Mesendoderm (in vitro differentiated cells): ENCODE results near the gene PADI3.

Experiments used
- DNase-seq: peaks from one replicate; pipeline ENCODE4 v3.0.0; 2013
- H2AK5ac ChIP-seq: 2 replicates; pipeline ENCODE4 v1.6.1; 2013; ENCODE audit warnings: low read length, inconsistent platforms
- H2BK120ac ChIP-seq: 2 replicates; pipeline ENCODE4 v1.6.1; 2013; ENCODE audit warnings: low read depth, mild to moderate bottlenecking, low read length, moderate library complexity, mixed read lengths
- H2BK15ac ChIP-seq: replicated peaks from 2 replicates; pipeline ENCODE4 v1.6.1; 2013; ENCODE audit warnings: low read depth, mild to moderate bottlenecking, moderate library complexity
- H2BK5ac ChIP-seq: 2 replicates; pipeline ENCODE4 v1.6.1; 2013; ENCODE audit warnings: low read length, inconsistent platforms
- H3K18ac ChIP-seq: 2 replicates; pipeline ENCODE4 v1.6.1; 2013; ENCODE audit warnings: mild to moderate bottlenecking, low read length, mixed read lengths
- H3K23ac ChIP-seq: one replicate; pipeline ENCODE4 v1.6.1; 2013; ENCODE audit warnings: low read length
- H3K27ac ChIP-seq: 2 replicates; pipeline ENCODE4 v1.5.1; 2013; ENCODE audit warnings: low read depth, mild to moderate bottlenecking, inconsistent platforms, low read length, moderate library complexity
- H3K27me3 ChIP-seq: 2 replicates; pipeline ENCODE4 v1.6.1; 2013; ENCODE audit warnings: low read length, control low read depth, mild to moderate bottlenecking, inconsistent platforms; ENCODE audit not compliant: insufficient read depth, poor library complexity
- H3K36me3 ChIP-seq: 2 replicates; pipeline ENCODE4 v1.6.1; 2013; ENCODE audit warnings: low read length, inconsistent platforms; ENCODE audit not compliant: control insufficient read depth, insufficient read depth
- H3K4ac ChIP-seq: one replicate; pipeline ENCODE4 v1.6.1; 2013; ENCODE audit warnings: low read depth, mild to moderate bottlenecking, low read length, moderate library complexity
- H3K4me1 ChIP-seq: 2 replicates; pipeline ENCODE4 v1.6.1; 2013; ENCODE audit warnings: low read depth, low read length, inconsistent platforms; ENCODE audit not compliant: control insufficient read depth
- H3K4me2 ChIP-seq: 2 replicates; pipeline ENCODE4 v1.6.1; 2013; ENCODE audit warnings: low read length
- H3K4me3 ChIP-seq: 2 replicates; pipeline ENCODE4 v1.5.1; 2013; ENCODE audit warnings: mild to moderate bottlenecking, low read length
- H3K56ac ChIP-seq: one replicate; pipeline ENCODE4 v1.6.1; 2013; ENCODE audit warnings: low read length
- H3K79me1 ChIP-seq: 2 replicates; pipeline ENCODE4 v1.6.1; 2013; ENCODE audit warnings: low read length, inconsistent platforms
- H3K79me2 ChIP-seq: 2 replicates; pipeline ENCODE4 v1.6.1; 2013; ENCODE audit warnings: mild to moderate bottlenecking, low read length; ENCODE audit not compliant: control insufficient read depth, insufficient read depth
- H3K9ac ChIP-seq: 2 replicates; pipeline ENCODE4 v1.6.1; 2013; ENCODE audit warnings: low read length, inconsistent platforms
- H4K5ac ChIP-seq: one replicate; pipeline ENCODE4 v1.6.1; 2013; ENCODE audit warnings: low read length
- H4K8ac ChIP-seq: one replicate; pipeline ENCODE4 v1.6.1; 2013; ENCODE audit warnings: low read depth, mild to moderate bottlenecking, control low read depth, low read length, moderate library complexity
- WGBS: extraction: QIAGEN DNeasy Blood & Tissue Kit; methylation state at CpG from one replicate; pipeline ENCODE4 v1.1.7; 2013; ENCODE audit warnings: low lambda C conversion rate, missing lambda C conversion rate; ENCODE audit not compliant: insufficient coverage; ENCODE audit errors: extremely low coverage; 5-methylcytosine and 5-hydroxymethylcytosine counted together

PADI3 gene

GRCh38 chr1:17244821-17245740, 3.8 kb upstream of the PADI3 start:
- Histone ChIP-seq H2BK15ac (no peak overlapping the region), H3K36me3 (no peaks in the 10 kb centered on the region)
- no CpG with 5 or more reads among the region's 14 CpGs for WGBS

DNA sequence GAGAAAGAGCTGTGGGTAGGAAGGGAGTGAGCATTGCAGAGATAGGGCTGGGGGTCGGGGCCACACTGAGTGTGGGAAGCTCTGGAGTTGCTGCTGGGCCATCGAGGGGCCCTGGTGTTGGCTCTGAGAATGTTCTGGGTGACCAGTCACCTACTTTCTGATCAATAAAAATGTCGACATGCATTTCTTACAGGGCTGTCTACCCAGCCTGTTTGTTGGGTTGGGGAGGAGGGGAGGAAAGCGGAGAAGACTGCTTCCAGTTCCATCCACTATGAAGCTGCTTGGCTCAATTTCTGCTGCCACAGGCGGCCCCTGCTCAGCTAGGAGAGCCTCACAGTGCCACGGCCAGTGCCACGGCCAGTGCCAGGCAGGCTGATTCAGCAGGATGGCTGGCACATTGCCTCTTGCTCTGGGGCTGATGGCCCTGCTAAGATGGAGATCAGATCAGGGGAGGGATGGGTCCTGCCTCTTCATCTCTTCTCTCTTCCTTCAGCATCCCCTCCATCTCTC, 3.0 kb upstream of the PADI3 start:
- no peak overlapping the region for H2AK5ac ChIP-seq
- H3K4ac ChIP-seq, result no peak overlapping the region
- H3K9ac ChIP-seq, result no peak overlapping the region
- H3K18ac ChIP-seq, result peak overlapping the region; percentile 34
- no peak overlapping the region for H2BK15ac ChIP-seq
- H3K4me1 ChIP-seq, result no peaks in the 10 kb centered on the region
- no peak overlapping the region for H3K27ac ChIP-seq
- H3K27me3 ChIP-seq, result no peaks in the 10 kb centered on the region
- H3K4me3 ChIP-seq, result no peak overlapping the region
- no peak for DNase-seq
- WGBS, result no CpG with 5 or more reads among the region's 7 CpGs
- no peak overlapping the region for H3K4me2 ChIP-seq
- no peak overlapping the region for H3K56ac ChIP-seq
- H2BK120ac ChIP-seq, result no peak overlapping the region
- no peak overlapping the region for H4K5ac ChIP-seq
- H4K8ac ChIP-seq, result no peak overlapping the region
- H2BK5ac ChIP-seq, result no peak overlapping the region
- H3K79me2 ChIP-seq, result no peaks in the 10 kb centered on the region
- H3K23ac ChIP-seq, result no peak overlapping the region
- H3K36me3 ChIP-seq, result no peaks in the 10 kb centered on the region
- no peaks in the 10 kb centered on the region for H3K79me1 ChIP-seq

More at GRCh38 chr1:17244821-17245740, 3.8 kb upstream of the PADI3 start:
- H2BK120ac ChIP-seq, result no peak overlapping the region
- H3K4me2 ChIP-seq, result no peak overlapping the region
- H3K4me1 ChIP-seq, result no peaks in the 10 kb centered on the region
- peak overlapping the region; percentile 34 for H3K18ac ChIP-seq
- H3K56ac ChIP-seq, result no peak overlapping the region
- no peak overlapping the region for H4K5ac ChIP-seq
- no peaks in the 10 kb centered on the region for H3K79me1 ChIP-seq
- H2BK5ac ChIP-seq, result no peak overlapping the region
- no peak overlapping the region for H3K9ac ChIP-seq
- H3K27me3 ChIP-seq, result no peaks in the 10 kb centered on the region
- H3K4me3 ChIP-seq, result no peak overlapping the region
- no peaks in the 10 kb centered on the region for H3K79me2 ChIP-seq
- no peak overlapping the region for H3K4ac ChIP-seq
- no peak for DNase-seq
- no peak overlapping the region for H3K23ac ChIP-seq
- no peak overlapping the region for H4K8ac ChIP-seq
- H2AK5ac ChIP-seq, result no peak overlapping the region
- H3K27ac ChIP-seq, result no peak overlapping the region

- H3K27ac ChIP-seq, result no peak overlapping the region
- no peaks in the 10 kb centered on the region for H3K27me3 ChIP-seq
- no peak overlapping the region for H3K23ac ChIP-seq
- no peak overlapping the region for H4K8ac ChIP-seq
- no peaks in the 10 kb centered on the region for H3K36me3 ChIP-seq
- no peak for DNase-seq
- no peak overlapping the region for H3K4ac ChIP-seq
- H2BK120ac ChIP-seq, result no peak overlapping the region
- H2BK15ac ChIP-seq, result no peak overlapping the region
- no peak overlapping the region for H3K9ac ChIP-seq
- no peak overlapping the region for H2AK5ac ChIP-seq
- WGBS, result no CpG with 5 or more reads among the region's 2 CpGs
- H3K4me1 ChIP-seq, result no peaks in the 10 kb centered on the region
- no peak overlapping the region for H3K4me2 ChIP-seq
- no peak overlapping the region for H3K56ac ChIP-seq
- H3K79me1 ChIP-seq, result no peaks in the 10 kb centered on the region
- H3K79me2 ChIP-seq, result no peaks in the 10 kb centered on the region
- H4K5ac ChIP-seq, result no peak overlapping the region
- H3K18ac ChIP-seq, result no peak overlapping the region
- H3K4me3 ChIP-seq, result no peak overlapping the region
- no peak overlapping the region for H2BK5ac ChIP-seq
Measured at GRCh38 chr1:17246971-17247370, 1.9 kb upstream of the PADI3 start.

DNA sequence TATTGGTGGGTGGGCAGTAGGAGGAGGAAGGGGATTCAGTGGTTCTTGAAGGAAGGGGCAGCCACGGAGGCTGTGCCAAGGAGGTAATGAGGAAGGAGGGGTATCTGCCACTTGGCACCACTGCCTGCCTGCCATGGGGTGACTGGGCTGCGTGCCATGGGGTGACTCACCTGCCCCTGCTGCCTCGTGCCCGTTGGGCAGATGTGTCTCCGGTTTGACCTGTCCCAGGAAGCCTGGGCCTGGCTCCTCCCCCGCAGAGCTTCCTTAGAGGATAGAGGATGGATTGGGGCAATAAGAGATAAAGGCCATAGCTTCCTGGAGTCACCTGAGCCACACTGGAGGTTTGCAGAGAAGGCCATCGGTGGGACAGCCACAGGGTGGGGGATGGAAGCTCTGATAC, 1.7 kb downstream of the PADI3 start:
- Histone ChIP-seq H2BK120ac (no peak overlapping the region), H3K36me3 (no peaks in the 10 kb centered on the region), H3K56ac (no peak overlapping the region), H2BK15ac (no peak overlapping the region), H3K27me3 (no peaks in the 10 kb centered on the region), H4K5ac (no peak overlapping the region), H3K4ac (no peak overlapping the region), H3K79me2 (no peaks in the 10 kb centered on the region), H4K8ac (no peak overlapping the region), H3K4me1 (no peaks in the 10 kb centered on the region), H2BK5ac (no peak overlapping the region), H3K4me3 (no peak overlapping the region), H3K23ac (no peak overlapping the region), H3K4me2 (no peak overlapping the region), H2AK5ac (no peak overlapping the region), H3K9ac (no peak overlapping the region), H3K27ac (no peak overlapping the region), H3K79me1 (no peaks in the 10 kb centered on the region), H3K18ac (no peak overlapping the region)
- DNase-seq, result no peak
- no CpG with 5 or more reads among the region's 7 CpGs for WGBS

DNA sequence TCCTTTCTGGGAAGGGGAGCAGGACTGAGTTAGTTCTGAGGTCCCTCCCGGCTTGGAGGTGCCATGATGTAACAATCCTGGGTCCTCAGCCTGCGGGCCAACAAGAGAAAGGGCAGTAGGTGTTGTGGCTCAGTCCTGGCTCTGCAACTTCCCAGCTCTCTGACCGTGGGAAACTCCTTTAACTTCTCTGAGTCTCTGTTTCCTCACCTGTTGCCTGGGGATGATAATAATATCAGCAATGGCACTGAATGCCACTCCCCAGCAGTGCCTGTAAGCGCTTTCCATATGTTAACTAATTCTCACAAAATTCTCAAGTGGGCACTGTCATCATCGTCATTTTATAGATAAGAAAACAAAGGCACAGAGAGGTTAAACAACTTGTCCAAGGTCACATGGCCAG, 2.3 kb downstream of the PADI3 start:
- no CpG with 5 or more reads among the region's 5 CpGs for WGBS
- no peak overlapping the region for H2BK120ac ChIP-seq
- H3K4me2 ChIP-seq, result no peak overlapping the region
- no peak overlapping the region for H3K18ac ChIP-seq
- H3K79me2 ChIP-seq, result no peaks in the 10 kb centered on the region
- no peak overlapping the region for H4K5ac ChIP-seq
- no peak overlapping the region for H4K8ac ChIP-seq
- H3K36me3 ChIP-seq, result no peaks in the 10 kb centered on the region
- H3K4me3 ChIP-seq, result no peak overlapping the region
- no peaks in the 10 kb centered on the region for H3K27me3 ChIP-seq
- no peak overlapping the region for H3K23ac ChIP-seq
- no peaks in the 10 kb centered on the region for H3K79me1 ChIP-seq
- DNase-seq, result no peak
- no peak overlapping the region for H3K27ac ChIP-seq
- no peak overlapping the region for H2BK15ac ChIP-seq
- no peak overlapping the region for H3K56ac ChIP-seq
- H2AK5ac ChIP-seq, result no peak overlapping the region
- no peak overlapping the region for H3K9ac ChIP-seq
- no peaks in the 10 kb centered on the region for H3K4me1 ChIP-seq
- no peak overlapping the region for H2BK5ac ChIP-seq
- H3K4ac ChIP-seq, result no peak overlapping the region
